ENCODE results near the gene GCNT4. TPM values are rescaled to one million over a fixed set of nuclear protein-coding genes. Genes with fewer than 3 reads are reported as not detected.
"Not testable (repeated sequence)": the region's sequence is repeated elsewhere in the genome, so short reads cannot be mapped to it uniquely, and the experiment has no call there.

Gene GCNT4
- total RNA-seq = not detected in 2 replicates
- not detected in 2 replicates for polyA plus RNA-seq
- polyA plus RNA-seq (2011; cell fraction: cytosol; rRNA removed) = not detected in 2 replicates
- not detected in 2 replicates for polyA plus RNA-seq (2011; cell fraction: nucleus; rRNA removed)
- polyA plus RNA-seq (2012) = not detected in 2 replicates
- not detected in 2 replicates for polyA minus RNA-seq
- polyA minus RNA-seq (2011; cell fraction: cytosol; rRNA and poly(A)+ RNA removed) = not detected
- not detected in 2 replicates for polyA minus RNA-seq (2011; cell fraction: nucleus; rRNA and poly(A)+ RNA removed)
- Bru-seq, nascent RNA = percentile 10 among the genes with signal in this experiment
- BruChase-seq, experiment 1, labeled RNA remaining after a 6-hour chase = percentile 11 among the genes with signal in this experiment
- BruChase-seq, experiment 2, labeled RNA remaining after a 2-hour chase = percentile 12 among the genes with signal in this experiment
- long read RNA-seq = 0 reads

GRCh38 chr5:75052192-75053053 is at the start of gene GCNT4:
Gene GCNT4 (minus strand): TSS chr5:75052558. CDS start chr5:75030037, 22,521 bp downstream.
- FAIRE-seq (no peak), DNase-seq (ENCODE audit: low read depth, low spot score) (peak; percentile 13)
- no TSS peak for BruUV-seq (replicated peaks)
- H3K27me3 ChIP-seq (ENCODE audit: control insufficient read depth in 2 of 2, insufficient read depth in 2 of 2, low read length in 2 of 2) = peaks cover 0 to 3% of the 10 kb centered on the region in 2 experiments
- H3K4me2 ChIP-seq (ENCODE audit: insufficient read depth, low read length) = peak within 1 kb of the TSS; percentile 56
- no peaks in the 10 kb centered on the region for H3K36me3 ChIP-seq (ENCODE audit: control insufficient read depth in 2 of 2, extremely low read depth in 1 of 2, insufficient read depth in 2 of 2, low read length in 2 of 2)
- H3K9me3 ChIP-seq (replicated peaks; ENCODE audit: control insufficient read depth, insufficient read depth, low read length) = no peaks in the 10 kb centered on the region
- no peak for TF ChIP-seq POLR2AphosphoS5 (IDR thresholded peaks at IDR 0.05; ENCODE audit: insufficient read depth, low read depth, low read length)
- H3K9me1 ChIP-seq (replicated peaks; ENCODE audit: control insufficient read depth, extremely low read depth, insufficient read depth, low read length) = no peaks in the 10 kb centered on the region
- H3K4me3 ChIP-seq (replicated peaks in 1 of 3; ENCODE audit: insufficient read depth in 1 of 3, low read depth in 1 of 3, low read length in 3 of 3) = peak within 1 kb of the TSS; percentile 28 to 51 (median 48)
- peak within 1 kb of the TSS; percentile 95 for H2AFZ ChIP-seq (ENCODE audit: low read depth, low read length)
- peak within 1 kb of the TSS; percentile 38 for H3K9ac ChIP-seq (replicated peaks; ENCODE audit: extremely low read depth, insufficient read depth, low read length)
- intact Hi-C loops (cut with micrococcal nuclease) (loop anchor here (1.0 to 10.0 kb wide), 8 partner anchors 27 to 1125 kb away; partner anchors contain the start of genes ANKRD31, CERT1, POC5 and POLK), dilution Hi-C loops (cut with MboI; ENCODE audit: extremely low pct_ligation_motif_present, low sequenced_read_pairs) (no loop called here)
- H4K20me1 ChIP-seq (replicated peaks; ENCODE audit: control insufficient read depth, extremely low read depth, insufficient read depth, low read length) = no peaks in the 10 kb centered on the region
- H3K27ac ChIP-seq (ENCODE audit: insufficient read depth, low read depth, low read length) = no peak within 1 kb of the TSS
- H3K79me2 ChIP-seq (ENCODE audit: control insufficient read depth, insufficient read depth, low read length) = no peaks in the 10 kb centered on the region
- CTCF ChIA-PET = interaction anchor here (1.1 kb wide), 1 partner anchor 1204 kb away, joined by 3 read pairs; no protein-coding TSS in a partner anchor
- H3K4me1 ChIP-seq (ENCODE audit: control insufficient read depth, extremely low read depth, insufficient read depth, low read length) = peaks cover 14% of the 10 kb centered on the region
- POLR2A ChIA-PET = no interaction called here

- H3K9me3 ChIP-seq (replicated peaks; ENCODE audit: control insufficient read depth, insufficient read depth, low read length); H4K20me1 ChIP-seq (replicated peaks; ENCODE audit: control insufficient read depth, extremely low read depth, insufficient read depth, low read length); H3K4me1 ChIP-seq (ENCODE audit: control insufficient read depth, extremely low read depth, insufficient read depth, low read length); POLR2A ChIA-PET; BruUV-seq (replicated peaks); H3K27ac ChIP-seq (ENCODE audit: insufficient read depth, low read depth, low read length); H3K9me1 ChIP-seq (replicated peaks; ENCODE audit: control insufficient read depth, extremely low read depth, insufficient read depth, low read length); H3K9ac ChIP-seq (replicated peaks; ENCODE audit: extremely low read depth, insufficient read depth, low read length); H3K36me3 ChIP-seq (ENCODE audit: control insufficient read depth in 2 of 2, extremely low read depth in 1 of 2, insufficient read depth in 2 of 2, low read length in 2 of 2); CTCF ChIA-PET; intact Hi-C loops (cut with micrococcal nuclease); H3K79me2 ChIP-seq (ENCODE audit: control insufficient read depth, insufficient read depth, low read length); H2AFZ ChIP-seq (ENCODE audit: low read depth, low read length); H3K4me2 ChIP-seq (ENCODE audit: insufficient read depth, low read length); DNase-seq (ENCODE audit: low read depth, low spot score); H3K4me3 ChIP-seq (replicated peaks in 1 of 3; ENCODE audit: insufficient read depth in 1 of 3, low read depth in 1 of 3, low read length in 3 of 3); H3K27me3 ChIP-seq (ENCODE audit: control insufficient read depth in 2 of 2, insufficient read depth in 2 of 2, low read length in 2 of 2); FAIRE-seq; dilution Hi-C loops (cut with MboI; ENCODE audit: extremely low pct_ligation_motif_present, low sequenced_read_pairs): not testable (repeated sequence)
These were observed 43.6 kb upstream of the GCNT4 start for GRCh38 chr5:75095956-75096355.
